Stimulated activated CD8-positive, alpha-beta memory T cell treated with anti-CD3 and anti-CD28 coated beads, Interleukin-7, amount 100 ng/mL, for 48 hours (primary cell): ENCODE measurements around the gene SPEG.
"Not testable (repeated sequence)": the region's sequence is repeated elsewhere in the genome, so short reads cannot be mapped to it uniquely, and the experiment has no call there.

Experiments
- DNase-seq, 2 donors: peaks; one replicate each; pipeline ENCODE4 v3.0.0-alpha.2; 2020; ENCODE audit warnings: low read depth in 1 of 2; ENCODE audit errors: extremely low read depth in 1 of 2

Gene SPEG

DNA sequence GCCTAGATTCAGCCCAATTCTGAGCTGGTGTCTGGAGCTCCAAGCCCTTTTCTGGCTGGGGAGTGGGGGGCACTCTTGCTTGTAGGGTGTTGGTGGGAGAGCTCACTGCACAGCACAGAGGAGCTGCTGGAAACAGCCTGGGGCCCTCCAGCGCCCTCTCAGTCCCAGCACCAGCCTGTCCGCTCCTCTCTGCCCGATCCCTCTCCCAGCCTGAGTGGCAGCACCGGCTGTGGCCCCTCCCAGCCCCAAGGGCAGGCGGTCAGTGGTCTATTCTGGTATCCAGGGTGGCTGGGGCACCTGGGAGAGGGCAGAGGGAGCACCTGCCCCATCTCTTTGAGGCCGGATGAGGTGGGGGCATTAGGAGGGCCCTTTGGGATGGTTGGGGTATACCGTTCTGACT is 29.7 kb upstream of the SPEG start:
- DNase-seq, result no peak

GRCh38 chr2:219405451-219405850 is 29.2 kb upstream of the SPEG start:
- no peak for DNase-seq

- no peak for DNase-seq
Measured at GRCh38 chr2:219405958-219406860, 28.4 kb upstream of the SPEG start.

- no peak for DNase-seq
Measured at GRCh38 chr2:219406861-219407230, 27.8 kb upstream of the SPEG start.

DNA sequence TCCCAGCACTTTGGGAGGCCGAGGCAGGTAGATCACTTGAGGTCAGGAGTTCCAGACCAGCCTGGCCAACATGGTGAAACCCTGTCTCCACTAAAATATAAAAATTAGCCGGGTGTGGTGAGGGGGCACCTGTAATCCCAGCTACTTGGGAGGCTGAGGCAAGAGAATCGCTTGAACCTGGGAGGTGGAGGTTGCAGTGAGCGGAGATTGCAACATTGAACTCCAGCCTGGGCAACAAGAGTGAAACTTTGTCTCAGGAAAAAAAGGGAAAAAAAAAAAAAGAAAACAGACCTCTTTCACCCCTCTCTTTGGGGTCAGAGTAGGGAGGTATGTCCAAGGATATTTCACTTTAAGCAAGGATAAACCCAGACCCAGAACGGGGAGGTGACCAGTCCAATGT is 27.3 kb upstream of the SPEG start:
- not testable (repeated sequence) for DNase-seq

DNA sequence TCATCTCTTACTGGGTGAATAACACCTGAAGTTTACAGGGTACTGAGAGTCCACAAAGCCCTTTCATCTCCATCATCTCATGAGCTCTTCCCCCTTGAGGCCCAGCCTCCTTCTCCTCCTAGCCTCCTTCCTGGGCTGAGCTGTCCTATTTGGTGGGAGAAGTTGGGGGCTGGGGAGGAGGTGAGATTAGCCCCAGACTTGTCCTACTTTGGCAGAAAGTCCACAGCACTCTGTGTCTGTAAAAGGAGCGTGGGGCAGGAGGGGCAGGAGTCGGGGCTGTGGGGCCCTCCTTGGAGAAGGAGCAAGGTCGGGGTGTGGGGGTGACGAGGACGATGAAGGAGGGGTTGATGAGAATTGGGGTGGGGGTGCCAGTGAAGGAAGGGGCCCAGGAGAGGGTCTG is 26.4 kb upstream of the SPEG start:
- DNase-seq, result no peak

DNA sequence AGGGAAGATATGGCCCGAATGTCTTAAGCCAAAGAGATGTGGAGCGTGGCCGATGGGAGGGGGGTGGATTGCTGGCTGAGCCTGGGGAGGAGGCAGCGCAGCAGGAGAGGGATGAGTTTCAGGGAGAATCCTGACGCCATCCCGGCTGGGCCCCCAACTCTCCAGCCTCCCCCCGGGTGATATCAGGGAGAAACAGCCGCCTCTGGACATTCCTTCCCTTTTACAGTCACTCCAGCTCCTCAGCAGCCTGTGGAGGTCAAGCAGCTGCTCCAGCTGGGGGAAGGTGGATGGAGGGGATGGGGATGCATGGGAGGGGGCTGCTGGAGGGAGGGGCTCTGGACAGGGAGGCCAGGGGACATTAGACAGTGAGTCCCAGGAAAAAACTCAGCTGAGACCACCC is 26.0 kb upstream of the SPEG start:
- no peak for DNase-seq

DNA sequence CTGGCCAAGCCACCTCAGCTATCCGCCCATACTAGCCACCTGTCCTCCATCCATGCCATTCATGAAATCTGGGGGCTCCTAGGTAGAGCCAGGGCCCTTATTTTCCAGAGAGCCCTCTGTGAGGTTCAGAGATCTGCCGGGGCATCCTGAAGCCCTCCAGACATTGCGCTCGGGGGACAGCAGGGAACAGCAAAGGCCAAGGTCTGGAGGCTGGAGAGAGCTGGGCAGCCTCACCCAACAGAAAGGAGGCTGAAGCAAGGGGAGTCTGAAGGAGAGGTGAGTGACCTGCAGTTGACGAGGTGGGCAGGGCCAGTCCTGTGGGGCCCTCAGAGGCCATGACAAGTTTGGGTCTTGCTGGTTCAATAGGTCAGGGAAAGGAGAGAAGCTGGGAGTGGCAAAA is 25.0 kb upstream of the SPEG start:
- DNase-seq, result no peak

DNA sequence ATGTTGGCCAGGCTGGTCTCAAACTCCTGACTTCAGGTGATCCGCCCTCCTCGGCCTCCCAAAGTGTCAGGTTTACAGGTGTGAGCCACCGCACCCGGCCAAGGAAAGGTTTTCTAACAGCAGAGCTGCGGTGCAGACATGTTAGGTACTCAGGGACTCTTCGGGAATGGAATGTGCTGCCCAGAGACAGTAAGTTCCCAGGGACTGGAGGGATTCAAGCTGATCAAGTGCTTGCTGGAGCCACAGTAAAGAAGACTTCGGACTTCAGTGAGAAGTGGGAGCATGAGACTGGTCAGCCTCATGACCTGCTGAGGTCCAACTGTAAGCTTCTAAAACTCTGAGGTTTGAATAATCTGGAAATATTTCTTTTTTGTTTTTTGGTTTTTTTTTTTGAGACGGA is 24.3 kb upstream of the SPEG start:
- no peak for DNase-seq

DNA sequence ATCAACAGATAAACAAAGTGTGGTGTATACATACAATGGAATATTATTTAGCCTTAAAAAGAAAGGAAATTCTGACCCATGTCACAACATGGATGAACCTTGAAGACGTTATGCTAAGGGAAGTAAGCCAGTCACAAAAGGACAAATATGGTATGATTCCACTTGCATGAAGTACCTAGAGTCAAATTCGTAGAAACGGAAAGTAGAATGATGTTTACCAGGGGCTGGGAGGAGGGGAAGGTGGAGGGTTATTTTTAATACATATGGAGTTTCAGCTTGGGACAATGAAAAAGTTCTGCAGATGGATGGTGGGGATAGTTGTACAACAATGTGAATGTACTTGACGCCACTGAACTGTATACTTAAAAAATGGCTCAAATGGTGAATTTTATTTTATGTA is 19.8 kb upstream of the SPEG start:
- no peak for DNase-seq

GRCh38 chr2:219415580-219416234 is 18.9 kb upstream of the SPEG start:
- no peak for DNase-seq

DNA sequence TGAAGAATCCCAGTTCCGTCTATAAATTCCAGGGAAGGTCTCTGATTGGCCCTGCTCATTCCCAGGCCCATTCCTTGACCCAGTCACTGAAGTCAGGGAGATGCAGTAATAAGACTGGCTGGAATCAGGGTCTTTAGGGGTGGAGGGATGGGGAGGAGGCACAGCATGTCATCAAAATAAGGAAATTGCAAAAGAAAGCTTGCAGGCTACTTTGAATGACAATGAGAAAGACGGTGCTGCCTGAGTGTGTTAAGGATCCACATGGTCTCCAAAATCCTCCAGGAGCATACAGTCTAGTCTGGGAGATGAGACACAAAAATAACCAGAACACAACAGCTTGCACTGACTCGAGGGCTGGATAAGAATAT is 18.4 kb upstream of the SPEG start:
- DNase-seq, result no peak

- DNase-seq, result no peak
Measured at GRCh38 chr2:219416938-219417337, 17.7 kb upstream of the SPEG start.

GRCh38 chr2:219417374-219417773 is 17.3 kb upstream of the SPEG start:
- DNase-seq, result no peak

DNA sequence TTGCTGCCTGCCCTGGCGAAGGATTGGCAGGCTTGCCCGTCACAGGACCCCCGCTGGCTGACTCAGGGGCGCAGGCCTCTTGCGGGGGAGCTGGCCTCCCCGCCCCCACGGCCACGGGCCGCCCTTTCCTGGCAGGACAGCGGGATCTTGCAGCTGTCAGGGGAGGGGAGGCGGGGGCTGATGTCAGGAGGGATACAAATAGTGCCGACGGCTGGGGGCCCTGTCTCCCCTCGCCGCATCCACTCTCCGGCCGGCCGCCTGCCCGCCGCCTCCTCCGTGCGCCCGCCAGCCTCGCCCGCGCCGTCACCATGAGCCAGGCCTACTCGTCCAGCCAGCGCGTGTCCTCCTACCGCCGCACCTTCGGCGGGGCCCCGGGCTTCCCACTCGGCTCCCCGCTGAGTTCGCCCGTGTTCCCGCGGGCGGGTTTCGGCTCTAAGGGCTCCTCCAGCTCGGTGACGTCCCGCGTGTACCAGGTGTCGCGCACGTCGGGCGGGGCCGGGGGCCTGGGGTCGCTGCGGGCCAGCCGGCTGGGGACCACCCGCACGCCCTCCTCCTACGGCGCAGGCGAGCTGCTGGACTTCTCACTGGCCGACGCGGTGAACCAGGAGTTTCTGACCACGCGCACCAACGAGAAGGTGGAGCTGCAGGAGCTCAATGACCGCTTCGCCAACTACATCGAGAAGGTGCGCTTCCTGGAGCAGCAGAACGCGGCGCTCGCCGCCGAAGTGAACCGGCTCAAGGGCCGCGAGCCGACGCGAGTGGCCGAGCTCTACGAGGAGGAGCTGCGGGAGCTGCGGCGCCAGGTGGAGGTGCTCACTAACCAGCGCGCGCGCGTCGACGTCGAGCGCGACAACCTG is 16.3 kb upstream of the SPEG start, which contains the start of gene DES:
Gene DES (plus strand): TSS at position 223 of the 857 bp plus-strand sequence. CDS start 86 bp downstream, at position 309.
- no peak for DNase-seq

- no peak for DNase-seq
Measured at GRCh38 chr2:219419012-219419324, 15.7 kb upstream of the SPEG start.

DNA sequence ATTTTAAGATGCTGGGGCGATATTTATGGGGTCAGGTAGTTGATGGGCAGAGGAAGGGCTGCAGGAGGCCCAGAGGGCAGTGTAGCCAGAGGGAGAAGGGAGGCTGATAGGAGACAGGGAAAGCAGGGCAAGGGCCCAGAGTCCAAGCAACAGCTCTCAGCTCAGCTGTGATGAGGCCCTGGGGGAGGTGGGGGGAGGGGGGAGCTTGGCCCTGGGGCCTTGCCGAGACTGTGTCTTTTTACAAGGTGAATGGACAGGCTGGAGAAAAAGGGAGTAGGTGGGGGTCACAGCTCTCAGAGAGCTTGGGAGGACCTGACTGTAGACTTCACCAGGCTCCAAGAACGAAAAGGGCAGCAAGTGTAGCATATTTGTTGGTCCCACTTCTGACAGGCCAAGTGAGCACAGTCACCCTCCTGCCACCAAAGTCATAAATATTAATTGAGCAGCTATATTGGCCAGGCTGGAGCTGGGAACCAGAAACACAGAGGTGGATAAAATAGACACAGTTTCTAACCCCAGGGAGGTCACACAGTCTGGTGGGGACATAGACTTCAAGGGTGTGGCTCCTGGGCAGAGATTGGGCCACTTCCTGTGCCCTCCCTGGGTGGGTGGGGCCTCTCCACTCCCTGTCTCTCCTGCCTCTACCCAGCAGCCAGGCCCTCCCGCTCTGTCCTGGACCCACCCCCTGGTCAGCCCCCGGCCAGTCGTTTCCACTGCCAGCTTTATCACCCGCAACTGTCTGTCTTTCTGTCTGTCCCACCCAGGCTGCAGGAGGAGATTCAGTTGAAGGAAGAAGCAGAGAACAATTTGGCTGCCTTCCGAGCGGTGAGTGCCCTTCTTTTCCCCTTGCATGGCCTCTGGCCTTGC is 15.1 kb upstream of the SPEG start:
- no peak for DNase-seq

DNA sequence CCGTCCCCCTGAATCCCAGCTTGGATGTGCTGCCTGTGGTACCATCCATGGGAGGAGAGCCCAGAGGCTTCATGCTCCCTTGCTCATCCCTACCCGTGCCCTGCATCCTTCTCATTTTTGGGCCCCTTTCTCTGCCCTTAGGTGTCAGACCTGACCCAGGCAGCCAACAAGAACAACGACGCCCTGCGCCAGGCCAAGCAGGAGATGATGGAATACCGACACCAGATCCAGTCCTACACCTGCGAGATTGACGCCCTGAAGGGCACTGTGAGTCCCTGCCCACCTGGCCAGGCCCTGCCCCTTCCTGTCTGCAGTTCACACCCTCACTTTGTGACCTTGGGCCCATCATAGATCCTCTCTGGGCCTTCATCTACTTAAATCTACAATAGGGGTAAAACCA is 14.0 kb upstream of the SPEG start:
- DNase-seq, result no peak

DNA sequence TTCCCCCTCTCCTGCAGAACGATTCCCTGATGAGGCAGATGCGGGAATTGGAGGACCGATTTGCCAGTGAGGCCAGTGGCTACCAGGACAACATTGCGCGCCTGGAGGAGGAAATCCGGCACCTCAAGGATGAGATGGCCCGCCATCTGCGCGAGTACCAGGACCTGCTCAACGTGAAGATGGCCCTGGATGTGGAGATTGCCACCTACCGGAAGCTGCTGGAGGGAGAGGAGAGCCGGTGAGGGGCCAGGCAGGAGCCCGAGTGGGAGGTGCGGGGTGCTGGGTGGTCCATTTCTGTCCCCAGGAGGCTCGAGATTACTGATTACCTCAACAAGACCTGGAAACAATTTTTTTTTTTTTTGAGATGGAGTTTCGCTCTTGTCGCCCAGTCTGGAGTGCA is 13.3 kb upstream of the SPEG start:
- DNase-seq, result no peak

DNA sequence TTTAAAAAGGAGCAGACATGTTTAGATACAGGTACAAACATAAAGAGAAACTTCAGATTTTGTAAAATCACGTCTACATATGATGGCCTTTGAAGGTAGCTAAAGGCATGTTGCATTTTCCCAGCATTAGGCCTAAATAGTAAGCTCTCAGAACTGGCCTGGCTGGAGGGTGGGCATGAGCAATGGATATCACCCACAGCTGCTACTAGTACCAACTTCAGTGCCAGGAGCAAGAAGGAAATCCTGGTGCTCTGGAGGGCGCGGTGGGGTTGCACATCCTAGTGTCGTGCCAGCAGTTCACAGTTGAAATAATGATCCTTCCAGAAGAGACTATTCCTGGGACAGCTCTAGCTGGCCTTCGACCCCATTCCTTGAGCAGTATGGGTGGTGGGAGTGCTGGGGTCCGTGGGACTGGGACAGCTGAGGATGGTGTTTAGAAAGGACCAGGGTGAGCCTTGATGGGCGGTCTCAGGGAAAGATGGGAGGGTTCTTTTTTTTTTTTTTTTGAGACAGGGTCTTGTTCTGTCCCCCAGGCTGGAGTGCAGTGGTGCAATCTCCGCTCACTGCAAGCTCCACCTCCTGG is 11.6 kb upstream of the SPEG start:
- DNase-seq, result no peak
